Esophagus muscularis mucosa (tissue), 4 donors: ENCODE results near the gene GLB1L3. TPM values are rescaled to one million over a fixed set of nuclear protein-coding genes. Genes with fewer than 3 reads are reported as not detected.

Source experiments
- DNase-seq: peaks from one replicate; pipeline ENCODE4 v3.0.0-alpha.2; 2017; ENCODE audit errors: extremely low spot score
- H3K27ac ChIP-seq, 4 donors: fragments of 200-600 bp; sonication (generic); replicated peaks in 1 of 4; 1 replicate in 3 of 4; 2 replicates in 1 of 4; pipeline ENCODE4 v1.5.1; 2016 to 2019; ENCODE audit warnings: mild to moderate bottlenecking in 1 of 4
- H3K27me3 ChIP-seq, 4 donors: fragments of 200-600 bp; sonication (generic); one replicate each; pipeline versions ENCODE4 v1.5.1 to v1.6.0; 2016 to 2019
- H3K36me3 ChIP-seq, 4 donors: fragments of 200-600 bp; sonication (generic); one replicate each; pipeline ENCODE4 v1.5.1; 2016 to 2019
- H3K4me1 ChIP-seq, 4 donors: fragments of 200-600 bp; sonication (generic); one replicate each; pipeline ENCODE4 v1.5.1; 2016 to 2019
- H3K4me3 ChIP-seq, 4 donors: fragments of 200-600 bp; sonication (generic); 1 replicate in 2 of 4; 2 replicates in 2 of 4; pipeline ENCODE4 v1.5.1; 2016 to 2019; ENCODE audit warnings: mild to moderate bottlenecking in 4 of 4, moderate library complexity in 1 of 4
- H3K9me3 ChIP-seq, 4 donors: fragments of 200-600 bp; sonication (generic); 1 replicate in 3 of 4; 2 replicates in 1 of 4; pipeline ENCODE4 v1.5.1; 2016 to 2019
- CTCF ChIP-seq, 3 experiments: fragments of 200-600 bp in 2 of 3; fragments of 450-650 bp in 1 of 3; sonication (generic) in 2 of 3; IDR thresholded peaks; one replicate each; pipeline ENCODE4 v1.5.1; 2017 to 2019; ENCODE audit warnings: antibody characterized with exemption in 3 of 3, mild to moderate bottlenecking in 2 of 3, moderate library complexity in 1 of 3
- EP300 ChIP-seq: sonication (generic); formaldehyde crosslinking; IDR thresholded peaks from one replicate; pipeline ENCODE4 v1.6.1; 2017; ENCODE audit warnings: antibody characterized with exemption
- POLR2A ChIP-seq: fragments of 450-650 bp; IDR thresholded peaks from one replicate; pipeline ENCODE4 v1.6.1; 2017; ENCODE audit warnings: antibody characterized with exemption, moderate library complexity, mild to moderate bottlenecking, low read depth
- POLR2AphosphoS5 ChIP-seq, 2 donors: sonication (generic); formaldehyde crosslinking; IDR thresholded peaks; one replicate each; pipeline ENCODE4 v1.6.1; 2017; ENCODE audit warnings: antibody characterized with exemption in 2 of 2
- WGBS: methylation state at CpG from one replicate; pipeline ENCODE4 v1.1.5; 2018; 5-methylcytosine and 5-hydroxymethylcytosine counted together
- intact Hi-C: fragments of 100-400 bp; cut with DNase I; formaldehyde crosslinking; loops from one replicate; pipeline ENCODE4 v1.15.1; 2023
- total RNA-seq, 4 donors: library from RNA; depleted of rRNA; stranded (reverse); fragments of >200 nt; gene quantifications; one replicate each; pipeline versions ENCODE4 v1.1.0 to v1.2.1, GENCODE V29; 2016

Gene GLB1L3
- total RNA-seq, 4 donors from 2014 or later = 0.29 to 0.42 (median 0.32) TPM; not detected in 1

GRCh38 chr11:134338068-134338467, 61.9 kb downstream of the GLB1L3 start:
- no peak for DNase-seq
- H3K4me1 ChIP-seq = no peaks in the 10 kb centered on the region
- WGBS = 100% methylated on average over 7 of the region's 15 CpGs
- H3K36me3 ChIP-seq = no peaks in the 10 kb centered on the region
- TF ChIP-seq POLR2A (no peak), EP300 (no peak), POLR2AphosphoS5 (IDR thresholded peaks at IDR 0.05) (no peak), CTCF (IDR thresholded peaks at IDR 0.05) (no peak)
- no peak overlapping the region for H3K4me3 ChIP-seq
- intact Hi-C loops = loop anchor here (10.0 kb wide), 1 partner anchor 113 kb away; the partner anchor contains the start of genes NCAPD3 and VPS26B
- H3K27ac ChIP-seq = no peak overlapping the region
- no peaks in the 10 kb centered on the region for H3K27me3 ChIP-seq
- no peaks in the 10 kb centered on the region for H3K9me3 ChIP-seq

GRCh38 chr11:134338654-134339053, 62.5 kb downstream of the GLB1L3 start:
- 90% methylated on average over 7 of the region's 7 CpGs for WGBS
- no peak overlapping the region for H3K27ac ChIP-seq
- no peaks in the 10 kb centered on the region for H3K27me3 ChIP-seq
- intact Hi-C loops = loop anchor here (10.0 kb wide), 1 partner anchor 114 kb away; the partner anchor contains the start of genes NCAPD3 and VPS26B
- H3K4me3 ChIP-seq = no peak overlapping the region
- TF ChIP-seq EP300 (no peak), POLR2AphosphoS5 (IDR thresholded peaks at IDR 0.05) (no peak), POLR2A (no peak), CTCF (IDR thresholded peaks at IDR 0.05) (no peak)
- DNase-seq = no peak
- H3K4me1 ChIP-seq = no peaks in the 10 kb centered on the region
- H3K9me3 ChIP-seq = no peaks in the 10 kb centered on the region
- no peaks in the 10 kb centered on the region for H3K36me3 ChIP-seq

GRCh38 chr11:134339756-134340155, 63.6 kb downstream of the GLB1L3 start:
- Histone ChIP-seq H3K27me3 (peaks cover 0 to 4% (median 0%) of the 10 kb centered on the region in 4 donors), H3K9me3 (no peaks in the 10 kb centered on the region), H3K4me3 (no peak overlapping the region), H3K27ac (no peak overlapping the region), H3K36me3 (no peaks in the 10 kb centered on the region), H3K4me1 (no peaks in the 10 kb centered on the region)
- TF ChIP-seq EP300 (no peak), CTCF (IDR thresholded peaks at IDR 0.05) (no peak), POLR2A (no peak), POLR2AphosphoS5 (IDR thresholded peaks at IDR 0.05) (no peak)
- intact Hi-C loops = loop anchor here (10.0 kb wide), 1 partner anchor 115 kb away; the partner anchor contains the start of genes NCAPD3 and VPS26B
- DNase-seq = no peak
- 80% methylated on average over 4 of the region's 4 CpGs for WGBS

- TF ChIP-seq POLR2AphosphoS5 (IDR thresholded peaks at IDR 0.05) = no peak
- no peak for TF ChIP-seq CTCF (IDR thresholded peaks at IDR 0.05)
- TF ChIP-seq POLR2A = no peak
- TF ChIP-seq EP300 = no peak
- no peak for DNase-seq
- Histone ChIP-seq H3K4me3 (no peak overlapping the region), H3K36me3 (no peaks in the 10 kb centered on the region), H3K4me1 (no peaks in the 10 kb centered on the region), H3K9me3 (no peaks in the 10 kb centered on the region), H3K27ac (no peak overlapping the region), H3K27me3 (peaks cover 0 to 4% (median 0%) of the 10 kb centered on the region in 4 donors)
- intact Hi-C loops = no loop called here
- WGBS = 85% methylated on average over 11 of the region's 11 CpGs
Measured at GRCh38 chr11:134340354-134340964, 64.3 kb downstream of the GLB1L3 start.
